Adrenal gland (tissue), 19 donors: ENCODE data around the gene ATAD3B. TPM values are rescaled to one million over a fixed set of nuclear protein-coding genes. Genes with fewer than 3 reads are reported as not detected.

Experiments
- DNase-seq, 7 donors: peaks; one replicate each; pipeline ENCODE4 v3.0.0-alpha.2; 2019 to 2020
- H3K27ac ChIP-seq, 5 donors: fragments of 200-600 bp; sonication (generic) in 4 of 5; 1 replicate in 3 of 5; 2 replicates in 2 of 5; pipeline versions ENCODE4 v1.5.1 to v1.8.0; 2016 to 2020; ENCODE audit warnings: mild to moderate bottlenecking in 1 of 5
- H3K27me3 ChIP-seq: fragments of 200-600 bp; 2 replicates; pipeline ENCODE4 v1.8.0; 2021
- H3K36me3 ChIP-seq, 2 donors: fragments of 200-600 bp; replicated peaks in 1 of 2; 1 replicate in 1 of 2; 2 replicates in 1 of 2; pipeline versions ENCODE4 v1.5.1 to v1.8.0; 2018 to 2022
- H3K4me1 ChIP-seq, 2 donors: fragments of 200-600 bp; replicated peaks in 1 of 2; 1 replicate in 1 of 2; 2 replicates in 1 of 2; pipeline versions ENCODE4 v1.5.1 to v1.8.0; 2018 to 2021
- H3K4me3 ChIP-seq, 4 donors: fragments of 200-600 bp; sonication (generic) in 3 of 4; one replicate each; pipeline ENCODE4 v1.5.1; 2016 to 2018
- H3K9me3 ChIP-seq, 3 donors: fragments of 200-600 bp; sonication (generic) in 1 of 3; replicated peaks in 1 of 3; 1 replicate in 2 of 3; 2 replicates in 1 of 3; pipeline versions ENCODE4 v1.5.1 to v1.8.0; 2016 to 2021
- POLR2A ChIP-seq, 2 donors: fragments of 450-650 bp; IDR thresholded peaks; one replicate each; pipeline ENCODE4 v1.6.1; 2017; ENCODE audit warnings: antibody characterized with exemption in 2 of 2, mild to moderate bottlenecking in 2 of 2, moderate library complexity in 1 of 2
- WGBS, 4 donors: extraction: QIAGEN DNeasy Blood & Tissue Kit in 2 of 4; methylation state at CpG; one replicate each; pipeline versions ENCODE4 v1.1.5 to v1.1.7; 2013 to 2017; 5-methylcytosine and 5-hydroxymethylcytosine counted together
- intact Hi-C, 2 donors: fragments of 100-400 bp; cut with DNase I; formaldehyde crosslinking; loops; one replicate each; pipeline versions ENCODE4 v1.14.1 to v1.15.0; 2022 to 2023
- long read RNA-seq, 10 donors: library from polyadenylated mRNA in 3 of 10; unstranded in 2 of 10; stranded (forward) in 1 of 10; transcript quantifications; one replicate each; pipeline ENCODE4 v2.0.0 and lab custom pipeline, GENCODE V29; 2021 to 2026
- polyA plus RNA-seq, 3 donors: library from polyadenylated mRNA; stranded (reverse); fragments of 200-250 nt in 2 of 3; fragments of 350-450 nt in 1 of 3; fragmentation: Illumina TruSeq in 1 of 3; extraction: RNeasy Lipid Tissue Mini Kit (QIAGEN cat#74804) in 1 of 3; gene quantifications; one replicate each; pipeline ENCODE4 v1.2.3, GENCODE V29; 2013 to 2014
- total RNA-seq, 9 donors: library from RNA; depleted of rRNA in 4 of 9; stranded (reverse); fragments of >200 nt in 4 of 9; fragments of 120-200 nt in 1 of 9; fragmentation: NEBNext Ultra II Directional in 1 of 9; extraction: Animal tissue kit (Norgen Biotek cat#: 25700) in 1 of 9; gene quantifications; one replicate each; pipeline versions ENCODE4 v1.1.0 to v1.2.4, GENCODE V29; 2013 to 2023
- TF ChIP-seq, protein P1 (sequence below), 6 experiments: fragments of 450-650 bp in 4 of 6; fragments of 200-600 bp in 2 of 6; sonication (generic) in 1 of 6; IDR thresholded peaks; 1 replicate in 5 of 6; 2 replicates in 1 of 6; pipeline versions ENCODE4 v1.5.1 to v1.8.0; 2016 to 2021; ENCODE audit warnings: antibody characterized with exemption in 6 of 6, mild to moderate bottlenecking in 2 of 6, moderate library complexity in 1 of 6
- donor health status: healthy with polysubstance abuse.
- donor health status: Bipolar disorder and iron deficiency.
- donor health status: DM: yes; HTN: yes; CAD: no.
- donor health status: DM: no; HTN: no; CAD: no.
- donor health status: DM: no; HTN: no; CAD: no.
- donor health status: DM: yes; HTN: yes; CAD: no.

The ATAD3B gene
- total RNA-seq (10 to 100 TPM in 6 of 9 donors, 1 to 10 TPM in 3; 6.3 to 30.3 (median 11.2) TPM), polyA plus RNA-seq (100 to 1,000 TPM in 1 of 3 donors, 10 to 100 TPM in 1, 1 to 10 TPM in 1; 5.3 to 109 (median 48.4) TPM)
- long read RNA-seq, donor 1, partial matches to known transcripts: 0 of 1 reads
- long read RNA-seq, donor 1, other reads (novel, unspliced or antisense): 0 of 1 reads
- long read RNA-seq, donor 2, full-length matches to known transcripts: 1 of 1 reads
- long read RNA-seq, donor 2, partial matches to known transcripts: 0 of 1 reads
- long read RNA-seq, donor 2, other reads (novel, unspliced or antisense): 0 of 1 reads
- long read RNA-seq, donor 3: 0 reads
- long read RNA-seq, donor 4: 0 reads
- long read RNA-seq, donor 5, partial matches to known transcripts: 5 of 16 reads
- long read RNA-seq, donor 5, other reads (novel, unspliced or antisense): 7 of 16 reads
- long read RNA-seq, donor 6: 0 reads
- long read RNA-seq, donor 7, full-length matches to known transcripts: 1 of 1 reads
- long read RNA-seq, donor 7, partial matches to known transcripts: 0 of 1 reads
- long read RNA-seq, donor 7, other reads (novel, unspliced or antisense): 0 of 1 reads
- long read RNA-seq, donor 8, partial matches to known transcripts: 5 of 7 reads
- long read RNA-seq, donor 8, other reads (novel, unspliced or antisense): 0 of 7 reads
- long read RNA-seq, donor 9: 0 reads
- long read RNA-seq, donor 10: 0 reads

- no peaks in the 10 kb centered on the region for H3K27me3 ChIP-seq
- WGBS, 4 donors: 0 to 4% (median 1%) methylated on average over 8 to 82 of the region's 87 CpGs
- intact Hi-C loops: no loop called here
- H3K9me3 ChIP-seq: no peaks in the 10 kb centered on the region
- peak within 1 kb of the TSS in 4 of 5 donors; percentile 11 to 92 (median 54) for H3K27ac ChIP-seq
- DNase-seq: peak; percentile 93 to 97 (median 95)
- no peaks in the 10 kb centered on the region for H3K36me3 ChIP-seq
- H3K4me1 ChIP-seq: peaks cover 5 to 17% of the 10 kb centered on the region in 2 donors
- H3K4me3 ChIP-seq: peak within 1 kb of the TSS in 3 of 4 donors; percentile 61 to 83 (median 83)
- TF ChIP-seq, protein P1, sequence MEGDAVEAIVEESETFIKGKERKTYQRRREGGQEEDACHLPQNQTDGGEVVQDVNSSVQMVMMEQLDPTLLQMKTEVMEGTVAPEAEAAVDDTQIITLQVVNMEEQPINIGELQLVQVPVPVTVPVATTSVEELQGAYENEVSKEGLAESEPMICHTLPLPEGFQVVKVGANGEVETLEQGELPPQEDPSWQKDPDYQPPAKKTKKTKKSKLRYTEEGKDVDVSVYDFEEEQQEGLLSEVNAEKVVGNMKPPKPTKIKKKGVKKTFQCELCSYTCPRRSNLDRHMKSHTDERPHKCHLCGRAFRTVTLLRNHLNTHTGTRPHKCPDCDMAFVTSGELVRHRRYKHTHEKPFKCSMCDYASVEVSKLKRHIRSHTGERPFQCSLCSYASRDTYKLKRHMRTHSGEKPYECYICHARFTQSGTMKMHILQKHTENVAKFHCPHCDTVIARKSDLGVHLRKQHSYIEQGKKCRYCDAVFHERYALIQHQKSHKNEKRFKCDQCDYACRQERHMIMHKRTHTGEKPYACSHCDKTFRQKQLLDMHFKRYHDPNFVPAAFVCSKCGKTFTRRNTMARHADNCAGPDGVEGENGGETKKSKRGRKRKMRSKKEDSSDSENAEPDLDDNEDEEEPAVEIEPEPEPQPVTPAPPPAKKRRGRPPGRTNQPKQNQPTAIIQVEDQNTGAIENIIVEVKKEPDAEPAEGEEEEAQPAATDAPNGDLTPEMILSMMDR (IDR thresholded peaks at IDR 0.05): no peak
- TF ChIP-seq POLR2A (IDR thresholded peaks at IDR 0.05): peak in 1 of 2 donors; percentile 34
These were observed at the start of gene ATAD3B for GRCh38 chr1:1471389-1472052. TSS of gene ATAD3B (plus strand) at chr1:1471765. CDS start at chr1:1471885, 120 bp downstream.

DNA sequence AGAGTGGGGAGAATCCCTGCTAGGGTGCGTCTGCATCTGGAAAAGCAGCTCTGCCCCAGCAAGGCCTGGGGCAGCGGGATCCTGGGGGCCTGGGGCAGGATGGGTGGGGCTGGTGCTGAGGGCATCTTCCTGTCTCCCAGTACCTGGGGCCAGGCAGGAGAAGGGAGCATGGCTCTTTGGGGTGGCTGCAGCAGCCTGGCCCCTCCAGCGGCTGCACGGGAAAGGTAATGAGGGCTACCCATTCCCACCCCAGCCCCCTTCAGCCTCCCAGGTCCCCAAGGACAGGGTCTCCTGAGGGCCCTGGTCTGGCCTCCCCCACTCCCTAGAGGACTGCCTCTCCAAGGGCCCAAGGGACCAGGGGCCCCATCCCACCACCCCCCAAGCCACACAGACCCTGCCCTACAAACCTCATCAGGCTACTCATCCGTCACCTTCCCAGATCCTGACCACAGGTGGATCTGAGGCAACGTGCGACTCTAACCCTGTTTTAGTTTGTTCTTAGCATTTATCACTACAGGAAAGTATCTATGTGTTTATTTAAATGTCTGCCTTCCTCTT, 49.6 kb upstream of the ATAD3B start:
- no peaks in the 10 kb centered on the region for H3K9me3 ChIP-seq
- no peak for DNase-seq
- no peaks in the 10 kb centered on the region for H3K27me3 ChIP-seq
- no peaks in the 10 kb centered on the region for H3K4me1 ChIP-seq
- WGBS, 4 donors: 84 to 92% (median 88%) methylated on average over 4 to 7 of the region's 7 CpGs
- no peak overlapping the region for H3K27ac ChIP-seq
- H3K4me3 ChIP-seq: no peak overlapping the region
- TF ChIP-seq, protein P1 (IDR thresholded peaks at IDR 0.05): no peak
- TF ChIP-seq POLR2A (IDR thresholded peaks at IDR 0.05): no peak
- H3K36me3 ChIP-seq: no peaks in the 10 kb centered on the region
- intact Hi-C loops: no loop called here

GRCh38 chr1:1422465-1423244, 48.9 kb upstream of the ATAD3B start:
- Histone ChIP-seq H3K27ac (no peak overlapping the region), H3K4me1 (no peaks in the 10 kb centered on the region), H3K36me3 (no peaks in the 10 kb centered on the region), H3K4me3 (no peak overlapping the region), H3K9me3 (no peaks in the 10 kb centered on the region), H3K27me3 (no peaks in the 10 kb centered on the region)
- intact Hi-C loops: no loop called here
- no peak for TF ChIP-seq POLR2A (IDR thresholded peaks at IDR 0.05)
- TF ChIP-seq, protein P1 (IDR thresholded peaks at IDR 0.05): no peak
- 59 to 64% (median 63%) methylated on average over 14 to 29 of the region's 29 CpGs for WGBS, 4 donors
- peak in 1 of 7 donors; percentile 7 for DNase-seq
